ENCODE results near the gene CACNA1C. TPM values are rescaled to one million over a fixed set of nuclear protein-coding genes. Genes with fewer than 3 reads are reported as not detected.

The CACNA1C gene
- total RNA-seq, 4 donors from 2014 or later, result 3.8 to 13.6 (median 5.7) TPM

GRCh38 chr12:2149091-2149490, 96.3 kb downstream of the CACNA1C start:
- TF ChIP-seq CTCF (IDR thresholded peaks at IDR 0.05), result no peak
- no peak for ATAC-seq (ENCODE audit: low FRiP score)
- no peak for DNase-seq (ENCODE audit: low spot score)

- ATAC-seq (ENCODE audit: low FRiP score) (no peak), DNase-seq (ENCODE audit: low spot score) (no peak)
- no peak for TF ChIP-seq CTCF (IDR thresholded peaks at IDR 0.05)
Observed at GRCh38 chr12:2150833-2151232, 98.0 kb downstream of the CACNA1C start.

- no peak for ATAC-seq (ENCODE audit: low FRiP score)
- no peak for DNase-seq (ENCODE audit: low spot score)
- TF ChIP-seq CTCF (IDR thresholded peaks at IDR 0.05), result no peak
Observed at GRCh38 chr12:2151391-2151790, 98.6 kb downstream of the CACNA1C start.

- no peak for ATAC-seq (ENCODE audit: low FRiP score)
- no peak for TF ChIP-seq CTCF (IDR thresholded peaks at IDR 0.05)
Observed at GRCh38 chr12:2152134-2152533, 99.3 kb downstream of the CACNA1C start.

GRCh38 chr12:2154050-2154449, 101.3 kb downstream of the CACNA1C start:
- no peak for ATAC-seq (ENCODE audit: low FRiP score)
- DNase-seq (ENCODE audit: low spot score), result no peak

More at GRCh38 chr12:2152134-2152533, 99.3 kb downstream of the CACNA1C start:
- DNase-seq (ENCODE audit: low spot score), result no peak

GRCh38 chr12:2154521-2154920, 101.7 kb downstream of the CACNA1C start:
- no peak for ATAC-seq (ENCODE audit: low FRiP score)
- TF ChIP-seq CTCF (IDR thresholded peaks at IDR 0.05), result no peak
- DNase-seq (ENCODE audit: low spot score), result no peak

More at GRCh38 chr12:2154050-2154449, 101.3 kb downstream of the CACNA1C start:
- no peak for TF ChIP-seq CTCF (IDR thresholded peaks at IDR 0.05)

GRCh38 chr12:2156333-2156732, 103.5 kb downstream of the CACNA1C start:
- DNase-seq (ENCODE audit: low spot score), result no peak
- no peak for TF ChIP-seq CTCF (IDR thresholded peaks at IDR 0.05)
- ATAC-seq (ENCODE audit: low FRiP score), result no peak
